HepG2 (cell line): ENCODE data around the gene CCNF. TPM values are rescaled to one million over a fixed set of nuclear protein-coding genes. Genes with fewer than 3 reads are reported as not detected.
A peak's percentile ranks its signal among the peaks of the same experiment; 100 is the strongest.

ENCODE experiments used
- ATAC-seq: fragments of 200-7000 bp; cut with Tn5 transposase; 3 replicates; pipeline ENCODE4 v1.9.1; 2020; ENCODE audit warnings: mild to moderate bottlenecking, moderate library complexity
- BruUV-seq: library from RNA; stranded (reverse); fragments of 400-500 nt; replicated peaks from 2 replicates; lab custom pipeline; 2021; lab: Mats Ljungman, UMichigan
- CTCF ChIA-PET: fragments of 300-600 bp; formaldehyde crosslinking; extraction: SDS; loops from one replicate; lab custom pipeline; 2021; ENCODE audit warnings: low total read pairs, inconsistent platforms, low intra/inter-chr PET ratio; lab: Yijun Ruan, JAX
- POLR2A ChIA-PET: fragments of 350-600 bp; sonication (Branson Sonifier 250); formaldehyde crosslinking; loops from one replicate; lab custom pipeline; 2020; ENCODE audit warnings: antibody characterized with exemption, inconsistent platforms; lab: Yijun Ruan, JAX
- DNase-seq: peaks from one replicate; pipeline ENCODE4 v3.0.0-alpha.2; 2015; ENCODE audit warnings: low spot score
- FAIRE-seq: peaks from 3 replicates; lab custom pipeline; 2011; peaks lifted over from hg19 to GRCh38; lab: Jason Lieb, UNC
- H2AFZ ChIP-seq: one replicate; pipeline ENCODE4 v1.6.1; 2011; ENCODE audit warnings: low read length, inconsistent platforms
- H3K27ac ChIP-seq: fragments of 300-600 bp; 3 replicates; pipeline ENCODE4 v1.8.0; 2011; ENCODE audit warnings: mixed run types, mild to moderate bottlenecking, mixed read lengths, low read length, inconsistent platforms; ENCODE audit not compliant: insufficient read depth; ENCODE audit errors: extremely low read length
- H3K27me3 ChIP-seq, 2 experiments: fragments of 200-600 bp in 1 of 2; 2 replicates in 1 of 2; 3 replicates in 1 of 2; pipeline versions ENCODE4 v1.6.0 to v1.8.0; 2011; ENCODE audit warnings: low read length in 2 of 2, mild to moderate bottlenecking in 2 of 2, moderate library complexity in 2 of 2, inconsistent platforms in 1 of 2; ENCODE audit not compliant: insufficient read depth in 2 of 2, control insufficient read depth in 1 of 2
- H3K36me3 ChIP-seq, 2 experiments: fragments of 200-600 bp in 1 of 2; replicated peaks in 1 of 2; 2 replicates in 1 of 2; 3 replicates in 1 of 2; pipeline versions ENCODE4 v1.5.1 to v1.8.0; 2011; ENCODE audit warnings: low read length in 2 of 2, inconsistent platforms in 1 of 2; ENCODE audit not compliant: insufficient read depth in 2 of 2, control insufficient read depth in 1 of 2
- H3K4me1 ChIP-seq: 2 replicates; pipeline ENCODE4 v1.5.1; 2012; ENCODE audit warnings: low read length, inconsistent platforms; ENCODE audit not compliant: insufficient read depth
- H3K4me2 ChIP-seq: 2 replicates; pipeline ENCODE4 v1.6.0; 2011; ENCODE audit warnings: low read depth, low read length, inconsistent platforms
- H3K4me3 ChIP-seq, 3 experiments: fragments of 200-600 bp in 1 of 3; sonication (generic), shearing (Covaris generic) in 1 of 3; replicated peaks in 1 of 3; 2 replicates each; pipeline ENCODE4 v1.5.1; 2011 to 2016; ENCODE audit warnings: low read length in 3 of 3, inconsistent platforms in 2 of 3, low read depth in 2 of 3, mild to moderate bottlenecking in 2 of 3, control low read depth in 1 of 3, mixed read lengths in 1 of 3; ENCODE audit not compliant: insufficient read depth in 1 of 3
- H3K79me2 ChIP-seq: one replicate; pipeline ENCODE4 v1.6.1; 2011; ENCODE audit warnings: low read length, inconsistent platforms; ENCODE audit not compliant: insufficient read depth
- H3K9ac ChIP-seq: 2 replicates; pipeline ENCODE4 v1.6.0; 2011; ENCODE audit warnings: mild to moderate bottlenecking, low read depth, low read length, inconsistent platforms; ENCODE audit not compliant: insufficient read depth
- H3K9me3 ChIP-seq: 2 replicates; pipeline ENCODE4 v1.5.1; 2012; ENCODE audit warnings: mild to moderate bottlenecking, low read length
- H4K20me1 ChIP-seq: 2 replicates; pipeline ENCODE4 v1.6.0; 2011; ENCODE audit warnings: inconsistent platforms, mild to moderate bottlenecking, low read length, moderate library complexity; ENCODE audit not compliant: insufficient read depth
- KMT2A ChIP-seq: sonication (generic); formaldehyde crosslinking; IDR thresholded peaks from 2 replicates; pipeline ENCODE4 v1.4.0; 2020; ENCODE audit warnings: missing genetic modification reagents
- ZFP41 ChIP-seq: sonication (generic); formaldehyde crosslinking; IDR thresholded peaks from 2 replicates; pipeline ENCODE4 v1.4.0; 2020; ENCODE audit warnings: mild to moderate bottlenecking, missing genetic modification reagents, borderline replicate concordance
- ZNF260 ChIP-seq: sonication (generic); formaldehyde crosslinking; IDR thresholded peaks from 2 replicates; pipeline ENCODE4 v1.4.0; 2020; ENCODE audit warnings: missing genetic modification reagents, low read depth, mild to moderate bottlenecking, borderline replicate concordance
- ZNF589 ChIP-seq: sonication (generic); formaldehyde crosslinking; conservative IDR thresholded peaks from 2 replicates; pipeline ENCODE4 v1.8.0; 2022; ENCODE audit warnings: mild to moderate bottlenecking, moderate library complexity, missing genetic modification reagents
- WGBS: methylation state at CpG from one replicate; pipeline ENCODE4 v1.1.6; 2017; ENCODE audit warnings: low lambda C conversion rate; 5-methylcytosine and 5-hydroxymethylcytosine counted together
- in situ Hi-C: cut with HindIII; loops from 2 replicates; pipeline ENCODE4 v1.10.0; 2017; ENCODE audit warnings: low pct_unique_long_range_greater_than_20kb; ENCODE audit not compliant: extremely low pct_ligation_motif_present
- intact Hi-C: fragments of 100-400 bp; cut with micrococcal nuclease; formaldehyde crosslinking; loops from one replicate; pipeline ENCODE4 v1.10.0; 2022; ENCODE audit not compliant: unreplicated experiment
- polyA plus RNA-seq, 8 experiments: library from polyadenylated mRNA; depleted of rRNA in 3 of 8; stranded (reverse) in 7 of 8; unstranded in 1 of 8; fragments of >200 nt; fragmentation: Illumina TruSeq in 4 of 8; extraction: Trizol in 4 of 8; gene quantifications; 2 replicates each; pipeline versions ENCODE4 v1.2.1 to v1.2.3, GENCODE V29; 2011 to 2016; ENCODE audit warnings: low read depth in 4 of 8, missing spikeins in 1 of 8, mixed read lengths in 1 of 8; ENCODE audit not compliant: insufficient read depth in 1 of 8
- total RNA-seq, 5 experiments: library from RNA; depleted of rRNA; stranded (reverse); fragments of >200 nt; fragmentation: Illumina TruSeq; extraction: Trizol; gene quantifications; 2 replicates each; pipeline ENCODE4 v1.2.3, GENCODE V29; 2016; ENCODE audit warnings: low read depth in 1 of 5
- TF ChIP-seq, protein P1 (sequence below), 2 experiments: fragments of 450-650 bp in 1 of 2; sonication (generic) in 1 of 2; formaldehyde crosslinking in 1 of 2; IDR thresholded peaks; 2 replicates each; pipeline versions ENCODE4 v1.6.1 to v1.8.0; 2016 to 2022; ENCODE audit warnings: antibody characterized with exemption in 1 of 2, mild to moderate bottlenecking in 1 of 2, missing genetic modification reagents in 1 of 2
- TF ChIP-seq, protein P2 (sequence below): sonication (generic); formaldehyde crosslinking; IDR thresholded peaks from 2 replicates; pipeline ENCODE4 v1.4.0; 2020; ENCODE audit warnings: missing genetic modification reagents, borderline replicate concordance

CCNF gene
- total and polyA plus RNA-seq, 2 of the 13 experiments (the other 11 are each of a cell fraction or from before 2014, with no cell fraction given), result 6.4 to 22.8 TPM

DNA sequence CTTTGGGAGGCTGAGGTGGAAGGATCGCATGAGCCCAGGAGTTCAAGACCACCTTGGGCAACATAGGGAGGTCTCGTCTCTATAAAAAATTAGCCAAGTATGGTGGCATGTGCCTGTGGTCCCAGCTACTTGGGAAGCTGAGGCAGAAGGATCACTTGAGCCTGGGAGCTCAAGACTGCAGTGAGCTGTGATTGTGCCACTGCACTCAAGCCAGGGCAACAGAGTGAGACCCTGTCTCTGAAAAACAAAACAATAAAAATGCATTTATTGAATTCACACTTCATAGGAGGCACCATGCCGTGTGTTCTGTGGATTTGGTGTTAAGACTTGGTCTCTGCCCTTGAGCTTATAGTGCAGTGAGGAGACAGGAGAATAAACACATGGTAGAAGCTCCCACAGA, 48.1 kb downstream of the CCNF start:
- H3K9me3 ChIP-seq, result no peaks in the 10 kb centered on the region
- no peak overlapping the region for H2AFZ ChIP-seq
- intact Hi-C loops (no loop called here), in situ Hi-C loops (no loop called here)
- FAIRE-seq (no peak), DNase-seq (no peak), ATAC-seq (no peak)
- no peak overlapping the region for H3K4me3 ChIP-seq
- H3K4me1 ChIP-seq, result peaks cover 63% of the 10 kb centered on the region
- 66% methylated on average over 3 of the region's 3 CpGs for WGBS
- peak overlapping the region; percentile 53 for H3K27ac ChIP-seq
- peaks cover 2 to 5% of the 10 kb centered on the region in 2 experiments; a peak in 2 of 5 replicates for H3K36me3 ChIP-seq
- H4K20me1 ChIP-seq, result peaks cover 20% of the 10 kb centered on the region
- no TSS peak for BruUV-seq
- H3K9ac ChIP-seq, result no peak overlapping the region
- ChIA-PET CTCF (no interaction called here), POLR2A (interaction anchor here (1.0 to 1.5 kb wide), 3 partner anchors 37 to 226 kb away, joined by 3 to 8 read pairs (median 4); partner anchors contain the start of genes ATP6V0C and ECI1)
- peaks cover 0 to 1% of the 10 kb centered on the region in 2 experiments; a peak in 2 of 5 replicates for H3K27me3 ChIP-seq
- peaks cover 36% of the 10 kb centered on the region for H3K79me2 ChIP-seq
- peak overlapping the region; percentile 88 for H3K4me2 ChIP-seq
- TF ChIP-seq ZFP41 (CRISPR knock-in tag) (no peak), ZNF589 (CRISPR knock-in tag) (no peak), KMT2A (CRISPR knock-in tag) (no peak), ZNF260 (CRISPR knock-in tag) (no peak)
- TF ChIP-seq, protein P1, sequence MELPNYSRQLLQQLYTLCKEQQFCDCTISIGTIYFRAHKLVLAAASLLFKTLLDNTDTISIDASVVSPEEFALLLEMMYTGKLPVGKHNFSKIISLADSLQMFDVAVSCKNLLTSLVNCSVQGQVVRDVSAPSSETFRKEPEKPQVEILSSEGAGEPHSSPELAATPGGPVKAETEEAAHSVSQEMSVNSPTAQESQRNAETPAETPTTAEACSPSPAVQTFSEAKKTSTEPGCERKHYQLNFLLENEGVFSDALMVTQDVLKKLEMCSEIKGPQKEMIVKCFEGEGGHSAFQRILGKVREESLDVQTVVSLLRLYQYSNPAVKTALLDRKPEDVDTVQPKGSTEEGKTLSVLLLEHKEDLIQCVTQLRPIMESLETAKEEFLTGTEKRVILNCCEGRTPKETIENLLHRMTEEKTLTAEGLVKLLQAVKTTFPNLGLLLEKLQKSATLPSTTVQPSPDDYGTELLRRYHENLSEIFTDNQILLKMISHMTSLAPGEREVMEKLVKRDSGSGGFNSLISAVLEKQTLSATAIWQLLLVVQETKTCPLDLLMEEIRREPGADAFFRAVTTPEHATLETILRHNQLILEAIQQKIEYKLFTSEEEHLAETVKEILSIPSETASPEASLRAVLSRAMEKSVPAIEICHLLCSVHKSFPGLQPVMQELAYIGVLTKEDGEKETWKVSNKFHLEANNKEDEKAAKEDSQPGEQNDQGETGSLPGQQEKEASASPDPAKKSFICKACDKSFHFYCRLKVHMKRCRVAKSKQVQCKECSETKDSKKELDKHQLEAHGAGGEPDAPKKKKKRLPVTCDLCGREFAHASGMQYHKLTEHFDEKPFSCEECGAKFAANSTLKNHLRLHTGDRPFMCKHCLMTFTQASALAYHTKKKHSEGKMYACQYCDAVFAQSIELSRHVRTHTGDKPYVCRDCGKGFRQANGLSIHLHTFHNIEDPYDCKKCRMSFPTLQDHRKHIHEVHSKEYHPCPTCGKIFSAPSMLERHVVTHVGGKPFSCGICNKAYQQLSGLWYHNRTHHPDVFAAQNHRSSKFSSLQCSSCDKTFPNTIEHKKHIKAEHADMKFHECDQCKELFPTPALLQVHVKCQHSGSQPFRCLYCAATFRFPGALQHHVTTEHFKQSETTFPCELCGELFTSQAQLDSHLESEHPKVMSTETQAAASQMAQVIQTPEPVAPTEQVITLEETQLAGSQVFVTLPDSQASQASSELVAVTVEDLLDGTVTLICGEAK (IDR thresholded peaks at IDR 0.05), result no peak
- TF ChIP-seq, protein P1 (CRISPR knock-in tag; IDR thresholded peaks at IDR 0.05), result 0 out of 2 replicates have a peak, but pooled peaks have one; percentile 19
- TF ChIP-seq, protein P2, sequence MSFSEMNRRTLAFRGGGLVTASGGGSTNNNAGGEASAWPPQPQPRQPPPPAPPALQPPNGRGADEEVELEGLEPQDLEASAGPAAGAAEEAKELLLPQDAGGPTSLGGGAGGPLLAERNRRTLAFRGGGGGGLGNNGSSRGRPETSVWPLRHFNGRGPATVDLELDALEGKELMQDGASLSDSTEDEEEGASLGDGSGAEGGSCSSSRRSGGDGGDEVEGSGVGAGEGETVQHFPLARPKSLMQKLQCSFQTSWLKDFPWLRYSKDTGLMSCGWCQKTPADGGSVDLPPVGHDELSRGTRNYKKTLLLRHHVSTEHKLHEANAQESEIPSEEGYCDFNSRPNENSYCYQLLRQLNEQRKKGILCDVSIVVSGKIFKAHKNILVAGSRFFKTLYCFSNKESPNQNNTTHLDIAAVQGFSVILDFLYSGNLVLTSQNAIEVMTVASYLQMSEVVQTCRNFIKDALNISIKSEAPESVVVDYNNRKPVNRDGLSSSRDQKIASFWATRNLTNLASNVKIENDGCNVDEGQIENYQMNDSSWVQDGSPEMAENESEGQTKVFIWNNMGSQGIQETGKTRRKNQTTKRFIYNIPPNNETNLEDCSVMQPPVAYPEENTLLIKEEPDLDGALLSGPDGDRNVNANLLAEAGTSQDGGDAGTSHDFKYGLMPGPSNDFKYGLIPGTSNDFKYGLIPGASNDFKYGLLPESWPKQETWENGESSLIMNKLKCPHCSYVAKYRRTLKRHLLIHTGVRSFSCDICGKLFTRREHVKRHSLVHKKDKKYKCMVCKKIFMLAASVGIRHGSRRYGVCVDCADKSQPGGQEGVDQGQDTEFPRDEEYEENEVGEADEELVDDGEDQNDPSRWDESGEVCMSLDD (CRISPR knock-in tag), result no peak
